Ovary (tissue), 9 donors: ENCODE results near the gene REC114. TPM values are rescaled to one million over a fixed set of nuclear protein-coding genes. Genes with fewer than 3 reads are reported as not detected.

Experiments
- DNase-seq, 5 donors: peaks; one replicate each; pipeline ENCODE4 v3.0.0-alpha.2; 2019 to 2020
- H3K27ac ChIP-seq, 2 donors: fragments of 200-600 bp; one replicate each; pipeline versions ENCODE4 v1.5.1 to v1.8.0; 2019 to 2022
- H3K27me3 ChIP-seq: fragments of 200-600 bp; one replicate; pipeline ENCODE4 v1.8.0; 2022
- H3K36me3 ChIP-seq: fragments of 200-600 bp; sonication (generic); one replicate; pipeline ENCODE4 v1.5.1; 2019
- H3K4me1 ChIP-seq: one replicate; pipeline ENCODE4 v1.8.1; 2013; ENCODE audit warnings: mild to moderate bottlenecking, moderate library complexity; ENCODE audit not compliant: insufficient read depth
- H3K4me3 ChIP-seq: fragments of 200-600 bp; sonication (generic); one replicate; pipeline ENCODE4 v1.5.1; 2017
- H3K9me3 ChIP-seq, 2 donors: fragments of 200-600 bp in 1 of 2; sonication (generic) in 1 of 2; one replicate each; pipeline versions ENCODE4 v1.5.1 to v1.8.1; 2013 to 2019; ENCODE audit warnings: mild to moderate bottlenecking in 1 of 2, moderate library complexity in 1 of 2
- CTCF ChIP-seq, 3 donors: fragments of 450-650 bp in 2 of 3; fragments of 200-600 bp in 1 of 3; IDR thresholded peaks; one replicate each; pipeline versions ENCODE4 v1.5.1 to v1.8.0; 2016 to 2022; ENCODE audit warnings: antibody characterized with exemption in 3 of 3, mild to moderate bottlenecking in 1 of 3
- EP300 ChIP-seq: sonication (generic); formaldehyde crosslinking; IDR thresholded peaks from one replicate; pipeline ENCODE4 v1.6.1; 2017; ENCODE audit warnings: antibody characterized with exemption
- POLR2A ChIP-seq: fragments of 450-650 bp; IDR thresholded peaks from one replicate; pipeline ENCODE4 v1.6.1; 2017; ENCODE audit warnings: antibody characterized with exemption, mild to moderate bottlenecking, moderate library complexity
- WGBS, 3 donors: extraction: QIAGEN DNeasy Blood & Tissue Kit in 1 of 3; methylation state at CpG; one replicate each; pipeline versions ENCODE4 v1.1.5 to v1.1.7; 2013 to 2017; 5-methylcytosine and 5-hydroxymethylcytosine counted together
- intact Hi-C, 4 donors: fragments of 100-400 bp; cut with DNase I; formaldehyde crosslinking; loops; one replicate each; pipeline versions ENCODE4 v1.11.0 to v1.15.1; 2022 to 2023
- polyA plus RNA-seq, 2 donors: library from polyadenylated mRNA; stranded (reverse); fragments of 200-250 nt in 1 of 2; fragments of 350-450 nt in 1 of 2; fragmentation: Illumina TruSeq in 1 of 2; extraction: RNeasy Lipid Tissue Mini Kit (QIAGEN cat#74804) in 1 of 2; gene quantifications; one replicate each; pipeline ENCODE4 v1.2.3, GENCODE V29; 2013 to 2014
- total RNA-seq, 7 donors: library from RNA; depleted of rRNA in 2 of 7; stranded (reverse); fragments of >200 nt in 2 of 7; fragmentation: NEBNext Ultra II Directional in 3 of 7; extraction: Animal tissue kit (Norgen Biotek cat#: 25700) in 3 of 7; gene quantifications; one replicate each; pipeline versions ENCODE4 v1.1.0 to v1.2.4, GENCODE V29; 2016 to 2023
- donor health status: DM: no; HTN: no; CAD: no; lungs with moderate emphysema.
- donor health status: DM: no; HTN: no; CAD: no.
- donor health status: Bipolar disorder and iron deficiency.
- donor health status: DM: yes; HTN: yes; CAD: no.
- donor health status: DM: no; HTN: no; CAD: no.
- donor health status: DM: yes; HTN: yes; CAD: no.

The REC114 gene
- total and polyA plus RNA-seq, 9 donors = 0.51 TPM; not detected in 8

DNA sequence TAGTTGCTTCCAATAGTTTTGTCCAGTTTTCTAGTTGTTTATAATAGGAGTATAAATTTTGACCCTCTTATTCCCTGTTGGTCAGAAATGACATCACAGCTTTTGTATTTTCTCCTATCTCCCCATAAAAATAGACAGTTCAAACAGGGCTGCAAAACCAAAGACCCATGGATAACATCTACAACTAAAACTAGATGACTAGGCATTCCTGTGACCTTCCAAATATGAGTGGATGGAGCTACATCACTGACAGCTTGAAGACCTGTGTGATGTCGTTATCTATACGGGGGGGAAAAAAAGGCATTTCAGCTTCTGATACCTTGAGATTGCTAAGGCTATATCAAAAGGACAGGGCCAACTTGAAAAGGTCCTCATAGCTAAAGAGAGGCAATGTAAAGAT lies 84.6 kb downstream of the REC114 start:
- intact Hi-C loops = no loop called here
- no peak overlapping the region for H3K27ac ChIP-seq
- WGBS, 3 donors = 83 to 91% (median 88%) methylated on average over 2 of the region's 2 CpGs
- no peaks in the 10 kb centered on the region for H3K4me1 ChIP-seq
- TF ChIP-seq CTCF (IDR thresholded peaks at IDR 0.05) (no peak), EP300 (no peak), POLR2A (no peak)
- no peaks in the 10 kb centered on the region for H3K27me3 ChIP-seq
- DNase-seq = no peak
- no peaks in the 10 kb centered on the region for H3K9me3 ChIP-seq
- no peak overlapping the region for H3K4me3 ChIP-seq
- no peaks in the 10 kb centered on the region for H3K36me3 ChIP-seq

DNA sequence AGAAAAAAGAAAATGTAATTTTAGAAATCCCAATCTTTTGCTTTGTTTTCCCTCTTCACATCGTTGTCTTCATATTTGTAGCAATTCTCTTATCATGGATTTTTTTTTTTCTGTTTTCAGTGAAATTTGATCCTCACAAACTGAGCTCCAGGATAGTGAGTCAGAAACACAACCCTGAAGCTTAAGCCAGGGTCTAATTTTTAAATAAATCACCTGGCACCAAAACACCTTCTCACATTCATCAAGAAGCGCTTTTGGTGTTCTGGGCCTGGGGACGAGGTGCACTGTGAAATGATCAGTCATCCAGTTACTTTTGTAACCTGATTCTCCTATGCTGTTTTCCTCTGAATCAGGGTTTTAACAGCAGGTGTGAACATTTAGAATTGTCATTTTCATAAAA lies 87.7 kb downstream of the REC114 start:
- TF ChIP-seq EP300 (no peak), CTCF (IDR thresholded peaks at IDR 0.05) (no peak), POLR2A (no peak)
- WGBS, 3 donors = 8 to 12% (median 11%) methylated on average over 3 of the region's 3 CpGs
- H3K27me3 ChIP-seq = no peaks in the 10 kb centered on the region
- intact Hi-C loops = no loop called here
- H3K36me3 ChIP-seq = no peaks in the 10 kb centered on the region
- H3K4me1 ChIP-seq = no peaks in the 10 kb centered on the region
- no peaks in the 10 kb centered on the region for H3K9me3 ChIP-seq
- DNase-seq = no peak
- H3K27ac ChIP-seq = no peak overlapping the region
- no peak overlapping the region for H3K4me3 ChIP-seq

DNA sequence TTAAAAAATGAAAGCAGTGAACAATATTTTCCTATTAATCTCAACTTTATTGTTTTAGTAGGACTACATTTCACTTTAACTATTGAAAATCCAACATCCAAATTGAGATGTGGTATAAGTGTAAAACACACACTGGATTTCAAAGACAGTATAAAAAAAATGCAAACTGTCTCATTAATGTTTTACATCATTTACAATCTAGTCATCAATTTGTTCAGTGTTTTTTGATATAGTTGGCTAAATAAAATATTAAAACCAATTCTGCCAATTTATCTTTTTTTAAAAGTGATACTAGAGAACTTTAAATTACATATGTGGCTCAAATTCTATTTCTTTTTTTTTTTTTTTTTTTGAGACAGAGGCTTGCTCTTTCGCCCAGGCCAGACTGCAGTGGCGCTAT lies 95.2 kb downstream of the REC114 start:
- WGBS, 3 donors = 90 to 93% (median 91%) methylated on average over 2 of the region's 2 CpGs

GRCh38 chr15:73538563-73539211 lies 95.7 kb downstream of the REC114 start:
- DNase-seq = no peak
- intact Hi-C loops = no loop called here
- 96 to 98% (median 96%) methylated on average over 10 of the region's 10 CpGs for WGBS, 3 donors
- TF ChIP-seq EP300 (no peak), POLR2A (no peak), CTCF (IDR thresholded peaks at IDR 0.05) (no peak)
- Histone ChIP-seq H3K27ac (no peak overlapping the region), H3K4me1 (no peaks in the 10 kb centered on the region), H3K4me3 (no peak overlapping the region), H3K27me3 (no peaks in the 10 kb centered on the region), H3K9me3 (no peaks in the 10 kb centered on the region), H3K36me3 (no peaks in the 10 kb centered on the region)

More for the DNA sequence above, 95.2 kb downstream of the REC114 start:
- intact Hi-C loops = no loop called here
- no peak overlapping the region for H3K27ac ChIP-seq
- no peaks in the 10 kb centered on the region for H3K9me3 ChIP-seq
- no peak overlapping the region for H3K4me3 ChIP-seq
- H3K4me1 ChIP-seq = no peaks in the 10 kb centered on the region
- H3K36me3 ChIP-seq = no peaks in the 10 kb centered on the region
- no peak for DNase-seq
- no peaks in the 10 kb centered on the region for H3K27me3 ChIP-seq
- TF ChIP-seq CTCF (IDR thresholded peaks at IDR 0.05) (no peak), POLR2A (no peak), EP300 (no peak)
